Activated CD4-positive, alpha-beta T cell treated with anti-CD3 and anti-CD28 coated beads, Interleukin-2, Interleukin-6, amounts not matched to agents 100 ng/mL and 50 ng/mL, durations not matched to agents 16 hours and 8 hours (primary cell): ENCODE results near the gene MADCAM1.

ENCODE experiments used
- DNase-seq: peaks from one replicate; pipeline ENCODE4 v3.0.0-alpha.2; 2020

Gene MADCAM1

DNA sequence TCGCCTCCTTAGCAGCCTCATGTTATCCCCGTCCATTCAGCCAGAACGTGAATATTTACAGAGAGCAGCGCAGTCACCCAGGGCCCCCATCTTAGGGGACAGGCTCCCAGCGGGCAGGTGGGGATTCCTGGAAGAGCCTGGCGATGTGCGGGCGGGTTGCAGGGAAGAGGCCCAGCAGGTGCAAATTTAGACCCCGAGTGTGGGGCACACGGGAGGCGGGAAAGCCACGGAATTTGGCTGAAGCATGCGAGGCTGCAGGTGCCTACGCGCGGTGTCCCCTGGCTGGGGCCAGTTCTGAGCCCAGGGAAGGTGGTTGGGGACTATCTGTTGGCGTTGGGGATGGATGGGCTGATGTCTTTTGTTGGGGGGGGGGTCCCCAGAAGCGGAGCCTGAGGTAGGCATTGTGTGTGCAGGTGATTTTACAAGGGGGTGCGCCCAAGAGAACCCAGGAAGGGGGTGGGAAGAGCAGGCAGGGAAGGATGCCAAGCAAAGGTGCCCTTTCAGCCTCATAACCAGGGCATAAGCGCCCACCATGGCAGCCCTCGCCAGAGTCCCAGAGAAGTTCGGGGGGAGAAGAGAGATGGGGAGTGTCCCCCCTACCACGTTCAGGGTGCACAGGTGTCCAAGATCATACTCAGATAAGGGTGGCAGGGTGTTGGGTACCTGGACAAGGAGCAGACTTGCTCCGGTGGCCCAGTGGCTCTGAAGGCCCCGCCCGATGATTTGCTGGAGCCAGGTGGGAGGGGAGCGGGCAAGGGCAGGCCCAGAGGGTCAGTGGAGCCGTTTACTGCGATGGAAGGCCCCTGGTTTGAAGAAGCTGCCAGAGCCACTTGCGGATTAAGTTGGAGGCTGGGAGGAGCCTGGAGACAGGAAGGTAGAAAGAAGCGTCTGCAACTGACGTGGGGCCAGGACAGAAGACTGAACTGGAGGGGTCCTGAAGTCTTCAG lies 12.2 kb downstream of the MADCAM1 start:
- DNase-seq, result no peak

DNA sequence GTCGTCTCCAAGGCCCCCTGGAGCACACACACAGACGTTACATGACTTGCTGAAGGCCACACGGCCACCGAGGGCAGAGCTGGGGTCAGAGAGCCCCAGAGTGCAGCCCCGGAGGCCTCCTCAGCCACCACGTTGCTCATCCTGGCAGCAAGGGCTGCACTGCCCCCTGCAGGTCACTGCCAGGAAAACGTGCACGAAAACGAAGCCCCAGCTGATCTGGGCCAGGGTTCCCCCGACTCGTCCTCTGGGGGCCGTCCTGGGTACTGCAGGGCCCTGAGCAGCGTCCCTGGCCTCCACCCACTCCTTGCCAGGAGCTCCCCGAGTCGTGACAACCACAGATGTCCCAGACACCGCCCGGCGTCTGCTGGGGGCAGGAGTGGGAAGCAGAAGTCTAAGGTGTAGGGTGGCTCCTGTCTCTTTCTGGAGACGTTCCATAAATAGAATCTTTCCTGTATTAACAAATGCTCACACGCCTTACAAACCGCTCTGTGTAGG lies 14.4 kb downstream of the MADCAM1 start:
- peak; percentile 97 for DNase-seq

DNA sequence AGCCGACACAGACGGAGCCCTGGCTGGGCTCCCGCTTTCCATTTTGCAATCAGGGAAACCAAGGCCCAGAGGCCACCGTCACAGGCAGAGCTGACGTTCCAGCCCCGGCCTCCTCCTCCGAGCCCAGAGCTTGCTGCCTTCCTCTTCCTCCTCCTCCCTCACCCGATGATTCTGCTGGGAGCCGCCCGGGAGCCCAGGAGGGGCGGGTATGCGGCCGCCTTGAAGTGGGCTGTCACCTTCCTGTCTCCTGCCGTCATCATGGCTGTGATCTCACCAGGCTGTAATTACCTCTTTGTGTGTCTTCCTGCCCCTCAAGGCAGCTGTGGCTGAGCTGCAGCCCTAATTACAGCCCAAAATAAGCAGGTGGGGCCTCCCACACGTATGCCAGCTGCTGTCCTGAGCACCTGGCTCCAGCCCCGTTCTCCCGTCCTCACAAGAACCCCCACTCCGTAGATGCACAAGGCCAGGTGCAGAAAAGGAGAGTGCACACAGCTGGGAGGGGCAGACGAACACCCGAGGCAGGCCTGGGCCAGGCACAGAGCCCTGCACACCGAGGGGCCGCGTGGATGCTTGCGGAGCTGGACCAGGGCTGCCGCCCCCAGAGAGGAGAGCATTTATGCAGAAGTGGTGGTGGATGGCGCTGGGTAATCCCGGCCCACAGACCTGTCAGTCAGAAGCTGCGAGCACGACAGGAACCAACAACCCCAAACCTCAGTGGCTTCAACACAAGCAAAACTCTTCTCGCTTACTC lies 15.0 kb downstream of the MADCAM1 start:
- DNase-seq, result peak; percentile 84

DNA sequence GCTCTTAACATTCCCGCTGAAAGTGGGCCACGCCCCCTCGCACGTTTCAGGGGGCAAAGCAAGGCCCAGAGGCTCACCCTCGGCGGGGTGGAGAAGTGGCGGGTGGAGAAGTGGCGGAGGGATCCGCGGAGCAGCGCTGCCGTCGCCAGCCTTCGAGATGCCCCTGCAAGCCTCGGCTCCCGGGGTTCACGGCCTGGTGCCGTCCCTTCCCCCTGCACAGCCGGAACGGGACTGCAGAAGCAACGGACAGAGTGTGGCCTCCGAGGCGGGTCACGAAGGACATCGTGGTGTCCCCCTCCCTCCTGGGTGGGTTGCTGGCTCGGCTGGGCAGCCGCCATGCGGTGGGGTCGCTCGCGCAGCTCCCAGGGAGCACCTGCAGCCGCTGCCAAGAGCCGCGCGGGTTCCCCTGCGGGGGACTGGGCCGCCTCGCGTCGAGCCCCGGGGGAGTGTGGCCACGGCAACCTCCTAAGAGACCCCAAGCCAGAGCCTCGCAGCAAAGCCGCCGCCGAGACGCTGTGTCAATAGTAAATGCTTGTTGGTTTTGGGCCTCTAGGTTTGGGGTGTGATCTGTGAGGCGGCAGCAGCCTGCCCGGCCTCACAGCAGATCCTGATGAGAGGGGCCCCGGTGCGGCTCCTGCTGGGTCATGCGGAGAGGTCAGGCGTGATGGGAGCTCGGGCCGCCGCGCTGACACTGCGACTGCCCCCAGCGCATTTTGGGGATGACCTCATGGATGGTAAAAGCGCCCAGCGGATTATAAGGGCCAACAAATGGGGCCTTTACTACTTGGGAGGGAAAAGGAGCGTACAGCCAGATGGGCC lies 16.5 kb downstream of the MADCAM1 start:
- no peak for DNase-seq

DNA sequence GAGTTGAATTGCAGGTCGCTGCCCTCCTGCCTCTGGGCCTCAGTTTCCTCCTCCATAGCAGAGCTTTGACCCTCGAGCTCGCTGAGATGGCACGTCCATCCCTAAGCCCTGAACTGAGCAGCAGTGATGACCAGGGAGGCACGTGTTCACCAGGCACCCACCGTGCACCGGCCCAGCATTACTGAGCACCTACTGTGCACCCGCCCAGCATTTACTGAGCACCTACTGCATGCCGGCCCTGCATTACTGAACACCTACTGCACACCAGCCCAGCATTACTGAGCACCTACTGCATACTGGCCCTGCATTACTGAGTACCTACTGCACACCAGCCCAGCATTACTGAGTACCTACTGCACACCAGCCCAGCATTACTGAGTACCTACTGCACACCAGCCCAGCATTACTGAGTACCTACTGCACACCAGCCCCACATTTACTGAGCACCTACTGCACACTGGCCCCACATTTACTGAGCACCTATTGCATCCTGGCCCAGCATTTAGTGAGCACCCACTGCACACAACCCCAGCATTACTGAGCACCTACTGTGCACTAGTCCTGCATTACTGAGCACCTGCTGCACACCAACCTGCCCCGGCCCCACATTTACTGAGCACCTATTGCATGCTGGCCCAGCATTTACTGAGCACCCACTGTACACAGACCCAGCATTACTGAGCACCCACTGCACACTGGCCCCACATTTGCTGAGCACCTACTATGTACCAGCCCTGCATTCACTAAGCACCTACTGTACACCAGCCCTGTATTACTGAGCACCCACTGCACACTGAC lies 17.3 kb downstream of the MADCAM1 start:
- DNase-seq, result no peak

DNA sequence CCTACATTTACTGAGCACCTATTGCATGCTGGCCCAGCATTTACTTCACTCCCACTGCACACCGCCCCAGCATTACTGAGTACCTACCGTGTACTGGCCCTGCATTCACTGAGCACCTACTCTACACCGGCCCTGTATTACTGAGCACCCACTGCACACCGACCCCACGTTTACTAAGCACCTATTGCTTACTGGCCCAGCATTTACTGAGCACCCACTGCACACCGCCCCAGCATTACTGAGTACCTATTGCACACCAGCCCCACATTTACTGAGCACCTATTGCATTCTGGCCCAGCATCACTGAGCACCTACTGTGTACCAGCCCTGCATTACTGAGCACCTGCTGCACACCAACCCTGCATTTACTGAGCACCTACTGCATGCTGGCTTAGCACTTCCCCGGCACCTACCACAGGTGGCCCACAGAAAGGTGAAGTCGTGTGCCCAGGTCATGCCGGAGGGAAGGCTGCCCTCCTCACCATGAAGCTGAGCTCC lies 17.9 kb downstream of the MADCAM1 start:
- no peak for DNase-seq

DNA sequence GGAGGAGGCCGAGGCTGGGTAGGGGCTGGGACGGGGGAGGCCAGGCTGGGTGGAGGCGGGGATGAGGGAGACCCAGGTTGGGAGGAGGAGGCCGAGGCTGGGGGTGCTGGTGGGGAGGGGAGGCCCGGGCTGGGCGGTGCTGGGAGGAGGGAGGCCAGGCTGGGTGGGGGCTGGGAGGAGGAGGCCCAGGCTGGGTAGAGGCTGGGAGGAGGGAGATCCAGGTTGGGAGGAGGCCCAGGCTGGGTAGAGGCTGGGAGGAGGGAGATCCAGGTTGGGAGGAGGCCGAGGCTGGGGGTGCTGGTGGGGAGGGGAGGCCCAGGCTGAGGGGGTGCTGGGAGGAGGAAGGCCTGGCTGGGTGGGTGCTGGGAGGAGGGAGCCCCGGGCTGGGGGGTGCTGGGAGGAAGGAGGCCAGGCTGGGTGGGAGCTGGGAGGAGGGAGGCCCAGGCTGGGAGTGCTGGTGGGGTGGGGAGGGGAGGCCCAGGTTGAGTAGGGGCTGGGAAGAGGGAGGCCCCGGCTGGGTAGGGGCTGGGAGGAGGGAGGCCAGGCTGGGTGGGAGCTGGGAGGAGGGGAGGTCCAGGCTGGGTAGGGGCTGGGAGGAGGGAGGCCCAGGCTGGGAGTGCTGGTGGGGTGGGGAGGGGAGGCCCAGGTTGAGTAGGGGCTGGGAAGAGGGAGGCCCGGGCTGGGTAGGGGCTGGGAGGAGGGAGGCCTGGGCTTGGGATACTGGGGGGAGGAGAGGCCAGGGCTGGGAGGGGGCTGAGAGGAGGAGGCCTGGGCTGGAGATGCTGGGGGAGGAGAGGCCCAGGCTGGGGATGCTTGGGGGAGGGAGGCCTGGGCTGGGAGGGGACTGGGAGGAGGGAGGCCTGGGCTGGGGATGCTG lies 21.7 kb downstream of the MADCAM1 start:
- DNase-seq, result no peak

DNA sequence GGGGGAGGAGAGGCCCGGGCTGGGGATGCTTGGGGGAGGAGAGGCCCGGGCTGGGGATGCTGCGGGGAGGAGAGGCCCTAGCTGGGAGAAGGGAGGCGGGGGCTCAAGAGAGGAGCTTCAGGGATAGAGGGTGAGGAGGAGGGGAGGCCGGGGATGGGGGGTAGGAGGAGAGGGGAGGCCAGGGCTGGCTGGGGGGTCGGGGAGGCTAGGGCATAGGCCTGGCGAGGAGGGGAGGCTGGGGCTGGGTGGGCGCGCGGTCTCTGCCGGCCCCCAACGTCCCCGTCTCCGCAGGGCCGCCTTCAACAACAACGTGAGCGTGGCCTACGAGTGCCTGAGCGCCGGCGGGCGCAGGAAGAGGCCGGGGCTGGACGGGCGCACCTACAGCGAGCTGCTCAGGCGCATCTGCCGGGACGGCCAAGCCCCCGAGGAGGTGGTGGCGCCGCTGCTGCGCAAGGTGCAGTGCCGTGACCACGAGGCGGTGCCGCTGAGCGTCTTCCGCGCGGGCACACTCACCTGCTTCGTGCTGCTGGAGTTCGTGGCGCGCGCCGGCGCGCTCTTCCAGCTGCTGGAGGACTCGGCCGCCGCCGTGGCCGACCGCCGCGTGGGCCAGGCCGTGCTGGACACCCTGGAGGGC lies 22.4 kb downstream of the MADCAM1 start:
- DNase-seq, result peak; percentile 33

DNA sequence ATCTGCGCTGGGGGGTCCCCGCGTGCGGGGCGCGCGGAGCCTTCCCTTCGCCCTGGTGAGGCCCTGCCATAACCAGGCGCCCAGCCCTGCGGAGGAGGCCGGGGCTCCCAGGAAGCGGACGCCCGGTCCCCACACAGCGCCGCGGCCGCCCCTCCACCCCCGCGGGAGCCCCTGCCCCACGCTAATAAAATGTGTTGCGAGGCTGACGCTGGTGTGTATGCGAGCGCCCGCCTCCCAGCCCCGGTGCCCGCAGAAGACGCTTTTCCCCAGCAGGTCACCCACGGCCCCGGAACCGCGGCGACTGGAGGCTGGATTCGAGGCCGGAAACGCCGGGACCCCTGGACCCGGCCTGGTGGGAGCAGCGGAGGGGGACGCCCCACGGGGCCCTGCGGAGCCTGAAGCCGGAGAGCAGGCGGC lies 23.2 kb downstream of the MADCAM1 start:
- DNase-seq, result no peak

DNA sequence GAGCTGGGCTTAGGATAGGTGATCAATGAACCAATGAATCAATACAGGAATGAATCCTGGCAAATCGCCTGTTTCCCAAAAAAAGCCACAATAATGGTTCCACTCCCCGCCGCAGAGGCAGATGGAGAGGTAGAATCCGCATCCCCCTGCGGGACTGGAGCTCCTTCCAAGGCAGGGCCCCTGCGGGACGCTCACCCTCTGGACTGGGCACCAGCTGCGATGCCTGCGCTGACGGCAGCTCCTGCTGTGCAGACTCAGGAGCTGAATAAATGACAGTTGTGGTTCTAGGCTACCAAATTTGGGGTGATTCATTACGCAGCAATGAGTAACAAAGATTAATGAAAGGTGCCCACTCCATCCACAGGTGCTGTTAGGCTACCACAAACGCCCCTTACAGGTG lies 26.4 kb downstream of the MADCAM1 start:
- DNase-seq, result no peak

DNA sequence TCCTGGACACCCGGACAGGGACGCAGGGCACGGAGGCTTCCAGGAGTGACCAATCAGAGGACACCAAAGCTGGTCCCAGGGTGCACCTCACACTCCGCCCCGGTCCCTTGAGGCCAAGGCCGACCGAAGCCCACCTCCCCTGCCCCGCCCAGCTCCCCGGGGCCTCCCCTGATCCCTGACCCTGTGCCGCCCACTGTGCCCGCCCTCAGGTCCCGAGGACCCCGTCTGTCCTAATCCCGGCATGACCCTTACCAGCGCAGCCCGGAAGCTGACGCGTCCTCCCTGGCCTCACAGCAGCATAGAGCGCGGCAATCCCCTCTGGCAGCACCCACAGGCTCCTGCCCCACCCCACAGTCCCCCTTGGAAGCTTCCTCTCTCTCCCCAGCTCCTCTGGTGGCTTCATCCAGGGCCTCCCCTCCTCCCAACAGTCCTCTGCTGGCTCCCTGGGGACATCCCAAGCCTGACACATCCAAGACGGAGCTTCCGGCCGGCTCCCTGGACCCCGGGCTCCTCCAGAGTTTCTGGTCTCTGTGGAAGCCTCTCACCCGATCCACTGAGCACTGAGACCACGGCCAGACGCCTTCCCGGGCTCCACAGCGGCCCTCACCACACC lies 27.9 kb downstream of the MADCAM1 start:
- no peak for DNase-seq

DNA sequence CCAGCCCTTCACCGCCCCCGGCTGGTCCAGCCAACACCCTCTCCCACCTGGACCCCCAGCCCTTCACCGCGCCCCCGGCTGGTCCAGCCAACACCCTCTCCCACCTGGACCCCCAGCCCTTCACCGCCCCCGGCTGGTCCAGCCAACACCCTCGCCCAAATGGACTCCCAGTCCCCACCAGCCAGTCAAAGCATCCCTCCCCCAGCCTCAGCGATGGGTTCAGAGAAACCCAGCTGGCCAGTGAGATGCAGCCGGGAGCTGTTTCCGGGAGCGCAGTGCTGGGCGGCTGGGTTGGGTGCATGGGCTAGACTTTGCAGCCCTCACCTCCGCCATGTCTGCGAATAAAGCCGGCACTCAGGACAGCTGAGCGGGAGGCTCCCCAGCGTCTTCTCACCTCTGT lies 28.7 kb downstream of the MADCAM1 start:
- no peak for DNase-seq

DNA sequence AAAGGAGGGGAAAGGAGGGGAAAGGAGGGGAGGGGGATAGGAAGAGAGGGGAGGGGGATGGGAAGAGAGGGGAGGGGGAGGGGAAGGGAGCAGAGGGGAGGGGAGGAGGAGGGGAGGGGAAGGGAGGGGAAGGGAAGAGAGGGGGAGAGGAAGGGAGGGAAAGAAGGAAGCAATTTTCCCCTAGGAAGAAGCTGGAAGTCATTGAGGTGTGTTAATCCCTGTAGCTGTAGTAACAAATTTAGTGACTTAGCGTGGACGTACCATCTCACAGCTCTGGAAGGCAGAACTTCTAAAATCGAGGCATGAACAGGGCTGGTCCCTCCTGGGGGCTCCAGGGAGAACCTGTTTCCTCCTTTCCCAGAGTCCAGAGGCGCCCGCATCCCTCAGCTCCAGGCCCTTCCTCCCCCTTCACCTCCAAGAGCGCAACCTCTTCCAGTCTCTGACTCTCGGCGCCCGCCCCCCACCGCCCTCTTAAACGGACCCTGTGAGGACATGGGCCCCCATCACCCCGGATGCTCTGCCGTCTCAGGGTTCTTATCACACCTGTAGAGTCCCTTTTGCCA lies 29.7 kb downstream of the MADCAM1 start:
- no peak for DNase-seq

DNA sequence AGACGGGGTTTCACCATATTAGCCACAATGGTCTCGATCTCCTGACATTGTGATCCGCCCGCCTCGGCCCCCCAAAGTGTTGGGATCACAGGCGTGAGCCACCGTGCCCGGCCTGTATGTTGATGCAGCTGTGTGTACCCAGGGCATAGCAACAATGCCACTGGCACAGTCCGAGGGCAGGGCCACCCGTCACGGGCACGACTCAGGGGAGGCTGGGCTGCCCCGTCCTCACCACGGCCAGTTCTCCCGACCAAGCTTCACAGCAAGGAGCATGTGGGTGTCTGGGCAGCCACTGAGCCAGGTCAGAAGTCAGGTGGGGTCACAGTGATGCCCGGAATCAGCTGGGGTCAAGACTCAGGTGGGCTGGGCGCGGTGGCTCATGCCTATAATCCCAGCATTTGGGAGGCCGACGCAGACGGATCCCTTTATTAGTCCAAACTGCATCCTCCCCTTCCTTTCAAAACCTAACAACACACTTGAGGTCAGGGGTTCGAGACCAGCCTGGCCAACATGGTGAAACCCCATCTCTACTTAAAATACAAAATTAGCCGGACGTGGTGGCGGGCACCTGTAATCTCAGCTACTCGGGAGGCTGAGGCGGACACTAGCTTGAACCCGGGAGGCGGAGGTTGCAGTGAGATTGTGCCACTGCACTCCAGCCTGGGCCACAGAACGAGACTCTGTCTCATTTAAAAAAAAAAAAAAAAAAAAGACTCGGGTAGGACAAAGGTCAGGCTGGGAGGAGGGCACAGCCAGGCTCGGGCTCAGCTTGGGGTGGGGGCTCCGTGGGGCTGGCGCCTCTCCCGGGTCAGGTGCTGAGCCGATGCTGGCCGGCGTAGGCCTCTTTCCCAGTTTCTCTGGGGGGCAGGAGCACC lies 34.1 kb downstream of the MADCAM1 start:
- DNase-seq, result no peak

DNA sequence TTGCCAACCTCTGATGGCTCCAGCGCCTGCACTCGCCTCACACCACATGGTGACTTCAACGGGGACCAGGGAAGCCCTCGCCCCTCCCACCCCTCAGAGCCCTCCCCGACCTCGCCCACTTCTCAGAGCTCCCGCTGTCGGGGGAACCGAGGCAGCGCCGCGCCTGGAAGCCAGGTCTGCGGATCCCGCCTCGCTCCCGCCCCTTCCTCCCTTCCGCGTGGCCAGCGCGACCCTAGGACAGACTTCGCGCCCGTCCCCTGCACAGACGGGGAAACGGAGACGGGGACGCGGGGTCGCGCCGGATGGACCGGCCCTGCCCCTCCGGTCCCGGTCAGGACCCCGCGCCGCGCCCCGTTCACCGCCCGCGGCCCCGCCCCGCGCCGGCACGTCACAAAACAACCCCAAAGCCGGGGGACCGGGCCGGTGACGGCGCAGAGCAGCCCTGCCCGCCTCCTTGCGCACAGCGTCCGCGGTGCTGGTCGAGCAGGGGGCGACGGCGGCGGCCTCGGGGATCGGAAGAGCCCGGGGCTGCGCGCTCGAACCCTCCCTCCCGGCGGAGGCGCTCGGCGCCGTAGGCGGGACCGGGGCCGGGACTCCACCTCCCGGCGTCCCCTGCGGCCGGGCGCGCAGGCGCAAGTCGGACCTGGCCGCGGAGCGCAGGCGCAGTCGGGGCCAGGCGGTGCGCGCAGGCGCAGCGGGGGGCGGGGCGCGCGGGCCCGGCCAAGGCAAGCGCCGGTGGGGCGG lies 34.9 kb downstream of the MADCAM1 start:
- peak; percentile 94 for DNase-seq

DNA sequence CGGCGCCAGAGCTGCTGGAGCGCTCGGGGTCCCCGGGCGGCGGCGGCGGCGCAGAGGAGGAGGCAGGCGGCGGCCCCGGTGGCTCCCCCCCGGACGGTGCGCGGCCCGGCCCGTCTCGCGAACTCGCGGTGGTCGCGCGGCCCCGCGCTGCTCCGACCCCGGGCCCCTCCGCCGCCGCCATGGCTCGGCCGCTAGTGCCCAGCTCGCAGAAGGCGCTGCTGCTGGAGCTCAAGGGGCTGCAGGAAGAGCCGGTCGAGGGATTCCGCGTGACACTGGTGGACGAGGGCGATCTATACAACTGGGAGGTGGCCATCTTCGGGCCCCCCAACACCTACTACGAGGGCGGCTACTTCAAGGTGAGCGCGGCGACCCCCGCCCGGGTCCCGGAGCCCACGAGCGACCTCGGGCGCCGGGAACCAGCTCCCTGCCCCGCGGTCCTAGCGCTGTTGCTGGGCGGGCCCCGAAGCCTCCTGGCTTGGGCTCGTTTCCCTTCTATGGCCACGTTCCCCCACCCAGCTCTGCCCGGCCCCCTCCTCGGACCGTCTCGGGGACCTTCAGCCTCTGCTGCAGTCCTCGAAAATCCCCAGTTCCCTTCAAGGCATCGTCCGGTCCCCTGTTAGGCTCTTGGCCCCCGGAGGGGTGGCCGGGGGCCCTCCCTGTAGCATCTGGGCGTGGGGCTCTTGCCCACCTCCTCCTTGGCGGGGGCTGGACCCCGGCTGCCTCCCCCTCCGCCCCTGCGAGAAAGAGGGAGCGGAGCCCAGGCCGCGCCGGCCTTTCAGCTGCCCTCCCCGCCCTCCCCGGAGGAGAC lies 35.7 kb downstream of the MADCAM1 start, which contains the start of gene CDC34:
TSS of gene CDC34 (plus strand) at position 8 of the 808 bp plus-strand sequence. CDS start at position 180, 172 bp downstream.
- DNase-seq, result no peak
